ENCODE results near the gene ADAMTS14.

DNA sequence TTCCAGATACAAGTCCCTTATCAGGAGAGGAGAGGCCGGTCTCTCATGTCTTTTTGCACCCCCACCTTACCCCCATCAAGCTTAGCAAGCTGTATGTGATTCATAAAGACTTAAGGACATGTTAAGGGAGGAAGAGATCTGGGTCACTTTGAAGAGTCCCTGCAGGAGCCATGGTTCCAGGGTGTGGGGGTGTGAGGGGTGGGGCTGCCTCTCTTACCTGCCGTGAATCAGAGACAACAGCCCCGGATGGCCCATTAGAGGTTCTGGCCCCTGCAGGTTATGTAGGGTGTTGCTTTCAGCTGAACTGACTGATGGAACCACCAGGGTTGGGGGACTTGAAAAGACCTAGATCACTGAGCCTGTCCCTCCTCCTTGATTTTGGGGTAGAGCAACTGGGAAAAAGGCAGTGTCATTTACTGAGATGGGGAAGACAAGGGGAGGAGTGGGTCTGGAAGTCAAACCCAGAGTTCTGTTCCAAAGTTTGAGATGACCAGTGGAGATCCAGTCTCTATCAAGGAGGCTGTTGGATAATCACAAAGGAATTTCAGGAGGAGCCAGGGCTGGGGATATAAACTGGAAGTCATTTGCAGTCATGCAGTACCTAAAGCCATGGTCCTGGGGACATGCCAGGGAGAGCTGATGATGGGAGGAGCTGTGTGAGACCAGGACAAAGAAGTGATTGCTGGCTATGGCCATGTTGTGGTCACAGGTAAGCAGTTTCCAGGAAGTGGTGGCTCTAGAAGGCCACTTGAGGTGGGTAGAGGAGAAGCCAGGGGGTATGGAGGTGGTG is 23.1 kb downstream of the ADAMTS14 start:
- no peak for TF ChIP-seq CTCF (IDR thresholded peaks at IDR 0.05; ENCODE audit: low read depth, low read length)
- no peak for TF ChIP-seq POLR2A (IDR thresholded peaks at IDR 0.05; ENCODE audit: extremely low read depth, insufficient read length)
- TF ChIP-seq, protein P1, sequence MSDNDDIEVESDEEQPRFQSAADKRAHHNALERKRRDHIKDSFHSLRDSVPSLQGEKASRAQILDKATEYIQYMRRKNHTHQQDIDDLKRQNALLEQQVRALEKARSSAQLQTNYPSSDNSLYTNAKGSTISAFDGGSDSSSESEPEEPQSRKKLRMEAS (IDR thresholded peaks at IDR 0.05; ENCODE audit: low read depth, low read length): no peak

Measured in NB4 (cell line).